ENCODE results near the gene ANKRD44. TPM values are rescaled to one million over a fixed set of nuclear protein-coding genes. Genes with fewer than 3 reads are reported as not detected.

ANKRD44 gene
- total RNA-seq, 4 donors from 2014 or later, result 1.8 to 6.3 (median 3.0) TPM

- no peaks in the 10 kb centered on the region for H3K27me3 ChIP-seq
- H3K4me1 ChIP-seq, result peaks cover 12 to 18% of the 10 kb centered on the region in 2 donors
- DNase-seq (no peak), ATAC-seq (no peak)
- intact Hi-C loops (cut with DNase I; ENCODE audit: low total_unique reads), result loop anchor here (5.0 kb wide), 1 partner anchor 299 kb away; no protein-coding TSS in a partner anchor
- H3K36me3 ChIP-seq, result no peaks in the 10 kb centered on the region
- in situ Hi-C loops (cut with MboI; ENCODE audit: low sequenced_read_pairs in 4 of 4), result loop anchor here (5.0 to 25.0 kb wide), 5 partner anchors 117 to 299 kb away; no protein-coding TSS in a partner anchor
- H3K27ac ChIP-seq, result peak overlapping the region in 1 of 4 donors; percentile 75
- TF ChIP-seq CTCF (IDR thresholded peaks at IDR 0.05 in 4 of 5, conservative IDR thresholded peaks at IDR 0.05 in 1 of 5) (no peak), POLR2A (IDR thresholded peaks at IDR 0.05) (no peak)
- no peaks in the 10 kb centered on the region for H3K9me3 ChIP-seq
- peak overlapping the region; percentile 60 to 85 (median 66) for H3K4me3 ChIP-seq
Measured at GRCh38 chr2:197311421-197312033, 947 bp upstream of the ANKRD44 start.

GRCh38 chr2:197310987-197311420 lies 424 bp upstream of the ANKRD44 start:
- no peaks in the 10 kb centered on the region for H3K27me3 ChIP-seq
- intact Hi-C loops (cut with DNase I; ENCODE audit: low total_unique reads) (loop anchor here (1.0 to 5.0 kb wide), 4 partner anchors 38 to 299 kb away; no protein-coding TSS in a partner anchor), in situ Hi-C loops (cut with MboI; ENCODE audit: low sequenced_read_pairs in 4 of 4) (loop anchor here (5.0 to 25.0 kb wide), 5 partner anchors 116 to 299 kb away; no protein-coding TSS in a partner anchor)
- no peak for ATAC-seq
- H3K9me3 ChIP-seq, result no peaks in the 10 kb centered on the region
- no peak for DNase-seq
- TF ChIP-seq CTCF (IDR thresholded peaks at IDR 0.05 in 4 of 5, conservative IDR thresholded peaks at IDR 0.05 in 1 of 5) (no peak), POLR2A (IDR thresholded peaks at IDR 0.05) (no peak)
- H3K27ac ChIP-seq, result peak overlapping the region; percentile 50 to 75 (median 68)
- peaks cover 17 to 23% of the 10 kb centered on the region in 2 donors for H3K4me1 ChIP-seq
- H3K36me3 ChIP-seq, result no peaks in the 10 kb centered on the region
- peak overlapping the region; percentile 60 to 85 (median 66) for H3K4me3 ChIP-seq

GRCh38 chr2:197309691-197310231 lies 819 bp downstream of the ANKRD44 start:
- no peaks in the 10 kb centered on the region for H3K36me3 ChIP-seq
- no peak for TF ChIP-seq POLR2A (IDR thresholded peaks at IDR 0.05)
- intact Hi-C loops (cut with DNase I; ENCODE audit: low total_unique reads), result loop anchor here (1.0 to 5.0 kb wide), 5 partner anchors 36 to 297 kb away; no protein-coding TSS in a partner anchor
- peak overlapping the region; percentile 58 to 85 (median 70) for H3K4me3 ChIP-seq
- H3K9me3 ChIP-seq, result no peaks in the 10 kb centered on the region
- ATAC-seq (no peak), DNase-seq (peak in 1 of 2 donors; percentile 14)
- H3K4me1 ChIP-seq, result peaks cover 29 to 30% of the 10 kb centered on the region in 2 donors
- no peaks in the 10 kb centered on the region for H3K27me3 ChIP-seq
- peak overlapping the region; percentile 56 to 66 (median 60) for H3K27ac ChIP-seq
- in situ Hi-C loops (cut with MboI; ENCODE audit: low sequenced_read_pairs in 4 of 4), result loop anchor here (5.0 to 25.0 kb wide), 5 partner anchors 115 to 297 kb away; no protein-coding TSS in a partner anchor

GRCh38 chr2:197308996-197309690 lies 1.4 kb downstream of the ANKRD44 start:
- no peak for DNase-seq
- in situ Hi-C loops (cut with MboI; ENCODE audit: low sequenced_read_pairs in 4 of 4), result loop anchor here in 2 of 4 donors (25.0 kb wide), 1 partner anchor 297 kb away; no protein-coding TSS in a partner anchor
- Histone ChIP-seq H3K4me3 (peak overlapping the region; percentile 58 to 85 (median 70)), H3K36me3 (no peaks in the 10 kb centered on the region), H3K27me3 (no peaks in the 10 kb centered on the region), H3K9me3 (no peaks in the 10 kb centered on the region), H3K4me1 (peaks cover 33 to 36% of the 10 kb centered on the region in 2 donors), H3K27ac (peak overlapping the region; percentile 56 to 66 (median 60))
- intact Hi-C loops (cut with DNase I; ENCODE audit: low total_unique reads), result loop anchor here (5.0 kb wide), 1 partner anchor 68 kb away; no protein-coding TSS in a partner anchor
- no peak for ATAC-seq
- TF ChIP-seq POLR2A (IDR thresholded peaks at IDR 0.05), result no peak
- TF ChIP-seq CTCF (IDR thresholded peaks at IDR 0.05 in 4 of 5, conservative IDR thresholded peaks at IDR 0.05 in 1 of 5), result no peak

Measured in gastrocnemius medialis (tissue), 4 donors.